ENCODE data around the gene KIF24. TPM values are rescaled to one million over a fixed set of nuclear protein-coding genes. Genes with fewer than 3 reads are reported as not detected.

KIF24 gene
- total RNA-seq, 6 experiments from 2014 or later, result 0.14 to 0.74 (median 0.24) TPM

Small RNA genes within 50 kb of the gene (small RNA-seq; reads per million reads assigned to genes)
- gene RNU2-50P, result 0 to 0.26 reads per million in 2 experiments

Other genes starting within 250 kb of the KIF24 start
- gene DCAF12, start 202.6 kb downstream of the KIF24 start, total RNA-seq, result 10 to 100 TPM; 14.9 to 21.0 (median 17.5) TPM
- 10 to 100 TPM; 24.3 to 38.1 (median 29.7) TPM for gene UBAP1, start 150.2 kb downstream of the KIF24 start, total RNA-seq
- 10 to 100 TPM in 4 of 6 experiments, 1 to 10 TPM in 2; 4.9 to 13.7 (median 11.2) TPM for gene NUDT2, start 301 bp upstream of the KIF24 start, total RNA-seq
- 10 to 100 TPM; 27.1 to 73.6 (median 36.0) TPM for gene MYORG, start 47.6 kb upstream of the KIF24 start, total RNA-seq
- gene FAM219A, start 129.3 kb upstream of the KIF24 start, total RNA-seq, result 10 to 100 TPM in 1 of 6 experiments, 1 to 10 TPM in 5; 4.1 to 10.7 (median 5.3) TPM
- not detected for gene DNAI1, start 129.5 kb upstream of the KIF24 start, total RNA-seq
- 1 to 10 TPM; 1.5 to 2.7 (median 2.1) TPM for gene ENHO, start 193.7 kb upstream of the KIF24 start, total RNA-seq